NCI-H1417 treated with DMSO at 0.1 percent for 48 hours (cell line): ENCODE data around the gene MRPL52.
"Not testable (repeated sequence)": the region's sequence is repeated elsewhere in the genome, so short reads cannot be mapped to it uniquely, and the experiment has no call there.

Source experiments
- DNase-seq: peaks from one replicate; lab custom pipeline; 2025; lab: John Stamatoyannopoulos, UW

The MRPL52 gene

GRCh38 chr14:22837750-22838538 is 8.3 kb downstream of the MRPL52 start:
- no peak for DNase-seq

GRCh38 chr14:22838631-22839041 is 8.9 kb downstream of the MRPL52 start:
- DNase-seq: no peak

GRCh38 chr14:22839159-22839779 is 9.6 kb downstream of the MRPL52 start:
- no peak for DNase-seq

- no peak for DNase-seq
These were observed 11.6 kb downstream of the MRPL52 start for GRCh38 chr14:22841311-22841710.

- DNase-seq: no peak
These were observed 12.1 kb downstream of the MRPL52 start for GRCh38 chr14:22841769-22842168.

- no peak for DNase-seq
These were observed 12.8 kb downstream of the MRPL52 start for GRCh38 chr14:22842211-22843122.

GRCh38 chr14:22843123-22843925 is 13.6 kb downstream of the MRPL52 start:
- no peak for DNase-seq

GRCh38 chr14:22844221-22845102 is 14.8 kb downstream of the MRPL52 start:
- no peak for DNase-seq

GRCh38 chr14:22845103-22845394 is 15.4 kb downstream of the MRPL52 start:
- no peak for DNase-seq

GRCh38 chr14:22845821-22846625 is 16.3 kb downstream of the MRPL52 start:
- no peak for DNase-seq

- no peak for DNase-seq
These were observed 17.2 kb downstream of the MRPL52 start for GRCh38 chr14:22846811-22847307.

GRCh38 chr14:22847661-22848341 is 18.1 kb downstream of the MRPL52 start:
- no peak for DNase-seq

- DNase-seq: no peak
These were observed 18.9 kb downstream of the MRPL52 start for GRCh38 chr14:22848351-22849164.

- no peak for DNase-seq
These were observed 19.6 kb downstream of the MRPL52 start for GRCh38 chr14:22849212-22849819.

- no peak for DNase-seq
These were observed 21.5 kb downstream of the MRPL52 start for GRCh38 chr14:22850944-22851764.

GRCh38 chr14:22852178-22852577 is 22.5 kb downstream of the MRPL52 start:
- DNase-seq: not testable (repeated sequence)

GRCh38 chr14:22852599-22852939 is 22.9 kb downstream of the MRPL52 start:
- DNase-seq: no peak
